ENCODE results near the gene ARHGEF10L.

The ARHGEF10L gene

DNA sequence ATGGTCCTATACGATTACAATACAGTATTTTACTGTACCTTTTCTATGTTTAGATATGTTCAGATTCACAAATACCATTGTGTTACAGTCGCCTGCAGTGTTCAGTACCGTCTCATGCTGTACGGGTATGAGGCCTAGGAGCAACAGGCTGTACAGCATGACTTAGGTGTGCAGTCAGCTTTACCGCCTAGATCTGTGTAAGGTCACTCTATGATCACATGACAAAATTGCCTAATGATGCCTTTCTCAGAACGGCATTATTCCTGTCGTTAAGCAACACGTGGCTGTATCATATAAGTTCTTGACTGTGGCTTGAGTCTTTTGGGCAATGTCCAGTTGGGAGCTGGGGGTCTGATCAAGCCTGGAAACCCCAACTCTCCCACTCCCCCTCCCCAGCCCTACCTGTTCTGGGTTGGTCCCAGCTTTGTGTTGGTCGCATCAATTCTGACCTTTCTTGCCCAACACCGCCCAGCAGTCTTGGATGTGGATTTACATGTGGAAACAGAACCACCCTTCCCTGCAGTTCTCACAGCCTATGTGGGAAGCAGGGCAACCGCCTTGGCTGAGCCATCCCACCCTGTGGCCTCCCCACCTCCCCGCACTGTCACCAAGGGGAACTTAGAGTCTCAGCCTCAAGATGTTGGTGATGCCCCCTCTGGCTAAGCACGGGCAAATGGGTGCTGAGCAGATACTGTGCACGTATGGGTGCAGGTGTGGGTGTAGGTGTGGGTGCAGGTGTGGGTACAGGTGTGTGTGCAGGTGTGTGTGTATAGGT, 135.4 kb downstream of the ARHGEF10L start:
- no peak for DNase-seq (ENCODE audit: low read depth)

- no peak for DNase-seq (ENCODE audit: low read depth)
Observed at GRCh38 chr1:17675744-17676143, 136.2 kb downstream of the ARHGEF10L start.

GRCh38 chr1:17676387-17677060, 137.0 kb downstream of the ARHGEF10L start:
- no peak for DNase-seq (ENCODE audit: low read depth)

DNA sequence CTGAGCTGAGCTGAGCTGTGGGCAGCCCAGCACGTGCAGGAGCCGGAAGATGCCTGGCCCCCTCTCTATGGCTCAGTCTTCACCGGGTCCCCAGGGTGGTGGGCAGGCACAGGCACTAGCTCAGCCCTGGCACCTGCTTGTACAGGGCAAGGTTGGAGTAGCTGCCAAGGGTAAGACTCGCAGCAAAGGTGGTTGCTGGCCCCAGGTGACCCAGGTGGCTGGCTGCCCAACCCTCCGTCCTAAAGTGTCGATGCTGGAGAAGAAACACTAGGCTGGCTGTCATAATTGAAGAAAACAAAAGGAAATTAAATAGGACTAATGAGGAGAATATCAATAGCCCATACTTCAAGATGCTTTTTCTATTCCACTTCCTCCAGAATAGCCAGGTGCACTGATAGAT, 138.5 kb downstream of the ARHGEF10L start:
- no peak for DNase-seq (ENCODE audit: low read depth)

- no peak for DNase-seq (ENCODE audit: low read depth)
Observed at GRCh38 chr1:17679856-17680255, 140.4 kb downstream of the ARHGEF10L start.

GRCh38 chr1:17680308-17680707, 140.8 kb downstream of the ARHGEF10L start:
- no peak for DNase-seq (ENCODE audit: low read depth)

DNA sequence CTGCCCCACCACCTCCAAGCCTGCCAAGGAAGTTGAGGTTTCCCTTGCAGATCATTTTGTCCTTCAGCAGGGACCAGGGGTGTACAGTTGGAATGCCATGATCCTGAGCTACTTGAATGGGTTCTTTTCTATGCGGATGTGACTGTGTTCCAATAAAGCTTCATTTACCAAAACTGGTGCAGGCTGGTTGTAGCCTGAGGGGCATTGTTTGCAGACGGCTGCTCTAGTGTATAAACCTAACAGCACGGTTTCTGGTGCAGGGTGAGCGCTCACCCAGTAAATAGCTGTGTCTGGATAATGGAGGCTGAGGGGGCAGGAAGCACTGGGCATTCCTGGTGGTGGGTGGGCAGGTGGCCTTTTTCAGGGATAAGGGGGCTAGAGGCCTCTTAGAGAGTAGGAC, 142.9 kb downstream of the ARHGEF10L start:
- no peak for DNase-seq (ENCODE audit: low read depth)

- no peak for DNase-seq (ENCODE audit: low read depth)
Observed at GRCh38 chr1:17683598-17683997, 144.1 kb downstream of the ARHGEF10L start.

DNA sequence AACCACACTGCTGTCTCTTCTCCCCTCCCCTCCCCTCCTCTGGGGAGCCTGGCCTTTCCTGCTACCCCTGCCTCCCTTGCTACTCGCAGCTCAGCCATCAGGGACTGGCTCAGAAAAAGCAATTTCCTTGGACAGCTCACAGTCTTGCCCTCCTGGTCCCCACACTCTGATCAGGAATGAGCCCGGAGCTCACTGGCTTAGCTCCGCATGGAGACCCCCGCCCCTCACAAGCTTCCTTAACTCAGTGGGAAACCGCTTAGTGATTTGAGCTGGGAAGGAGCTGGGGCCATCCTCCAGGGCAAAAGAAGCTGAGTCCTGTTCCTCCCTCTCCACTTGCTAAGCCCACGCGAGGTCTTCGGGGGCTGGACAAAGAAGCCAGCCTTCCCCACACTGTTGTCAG, 145.3 kb downstream of the ARHGEF10L start:
- DNase-seq (ENCODE audit: low read depth), result no peak

DNA sequence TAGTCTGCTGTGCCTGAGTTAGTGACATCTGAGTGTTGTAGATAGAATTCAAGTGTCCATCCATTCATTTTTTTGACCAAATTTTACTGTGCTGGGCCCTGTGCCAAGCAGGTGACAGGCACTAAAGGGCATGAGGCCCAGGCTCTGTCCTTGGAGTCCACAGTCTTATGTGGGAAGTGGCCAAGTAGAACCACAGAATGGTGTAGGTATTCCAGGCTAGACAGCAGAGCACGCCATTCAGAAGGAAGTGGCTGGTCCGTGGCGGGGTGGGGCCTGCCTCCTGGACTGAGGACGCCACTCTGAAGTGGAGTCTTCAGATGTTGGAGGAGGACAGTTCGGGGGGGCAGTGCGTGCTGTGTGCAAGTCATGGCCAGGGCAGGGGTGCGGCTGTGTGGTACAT, 146.8 kb downstream of the ARHGEF10L start:
- no peak for DNase-seq (ENCODE audit: low read depth)

DNA sequence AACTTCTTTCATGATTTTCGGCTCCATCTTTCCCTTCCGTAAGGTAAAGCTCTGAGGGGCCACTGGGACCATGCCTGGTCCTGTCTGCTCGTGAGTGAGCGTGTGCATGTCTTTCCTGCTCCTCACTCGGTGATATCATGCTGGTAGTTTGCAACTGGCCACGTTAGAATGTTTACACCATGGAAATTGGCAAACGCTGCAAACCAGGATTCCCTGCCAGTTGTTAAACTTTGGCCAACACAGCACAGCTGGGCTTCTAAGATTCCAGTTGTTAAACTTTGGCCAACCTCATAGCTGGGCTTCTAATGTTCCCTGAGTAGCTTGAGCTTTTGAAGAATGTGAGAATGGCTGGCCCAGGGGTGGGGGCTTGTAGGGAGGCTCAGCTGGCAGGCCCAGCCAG, 147.6 kb downstream of the ARHGEF10L start:
- no peak for DNase-seq (ENCODE audit: low read depth)

- DNase-seq (ENCODE audit: low read depth), result no peak
Observed at GRCh38 chr1:17688217-17688810, 148.8 kb downstream of the ARHGEF10L start.

- no peak for DNase-seq (ENCODE audit: low read depth)
Observed at GRCh38 chr1:17689011-17689410, 149.5 kb downstream of the ARHGEF10L start.

DNA sequence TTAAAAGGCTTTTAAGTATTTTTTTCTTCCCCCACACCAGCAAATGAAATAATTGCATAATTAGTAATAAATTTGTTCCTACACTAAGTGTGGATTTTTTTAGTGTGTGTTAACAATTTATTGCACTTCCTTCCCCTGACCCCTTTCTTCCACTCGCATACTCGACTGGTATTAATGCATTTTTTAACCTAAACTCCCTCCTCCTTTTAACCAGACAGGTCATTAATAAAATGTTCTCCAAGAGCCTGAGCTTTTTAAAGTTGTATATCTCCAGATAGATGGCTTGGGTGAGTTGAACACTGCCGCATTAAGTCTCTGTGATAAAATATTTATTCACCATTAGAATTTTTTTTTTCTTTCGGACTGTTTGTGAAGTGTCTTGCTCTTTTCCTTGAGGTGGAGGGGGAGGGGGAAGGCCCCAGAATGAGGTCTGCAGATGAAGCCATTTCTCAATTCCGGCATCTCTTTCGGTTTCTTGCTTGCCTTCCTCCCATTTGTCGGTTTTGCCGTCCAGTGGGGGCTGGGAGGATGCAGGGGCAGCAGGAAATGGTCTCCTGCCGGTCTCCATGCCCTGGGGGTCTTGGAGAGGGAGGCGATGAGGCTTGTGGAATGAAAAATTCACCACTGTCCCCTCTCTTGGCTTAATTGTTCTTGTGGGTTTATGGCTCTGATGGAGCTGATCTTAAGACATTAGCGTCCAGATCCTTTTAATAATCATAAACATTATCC, 151.6 kb downstream of the ARHGEF10L start:
- no peak for DNase-seq (ENCODE audit: low read depth)

- no peak for DNase-seq (ENCODE audit: low read depth)
Observed at GRCh38 chr1:17692645-17693044, 153.1 kb downstream of the ARHGEF10L start.

DNA sequence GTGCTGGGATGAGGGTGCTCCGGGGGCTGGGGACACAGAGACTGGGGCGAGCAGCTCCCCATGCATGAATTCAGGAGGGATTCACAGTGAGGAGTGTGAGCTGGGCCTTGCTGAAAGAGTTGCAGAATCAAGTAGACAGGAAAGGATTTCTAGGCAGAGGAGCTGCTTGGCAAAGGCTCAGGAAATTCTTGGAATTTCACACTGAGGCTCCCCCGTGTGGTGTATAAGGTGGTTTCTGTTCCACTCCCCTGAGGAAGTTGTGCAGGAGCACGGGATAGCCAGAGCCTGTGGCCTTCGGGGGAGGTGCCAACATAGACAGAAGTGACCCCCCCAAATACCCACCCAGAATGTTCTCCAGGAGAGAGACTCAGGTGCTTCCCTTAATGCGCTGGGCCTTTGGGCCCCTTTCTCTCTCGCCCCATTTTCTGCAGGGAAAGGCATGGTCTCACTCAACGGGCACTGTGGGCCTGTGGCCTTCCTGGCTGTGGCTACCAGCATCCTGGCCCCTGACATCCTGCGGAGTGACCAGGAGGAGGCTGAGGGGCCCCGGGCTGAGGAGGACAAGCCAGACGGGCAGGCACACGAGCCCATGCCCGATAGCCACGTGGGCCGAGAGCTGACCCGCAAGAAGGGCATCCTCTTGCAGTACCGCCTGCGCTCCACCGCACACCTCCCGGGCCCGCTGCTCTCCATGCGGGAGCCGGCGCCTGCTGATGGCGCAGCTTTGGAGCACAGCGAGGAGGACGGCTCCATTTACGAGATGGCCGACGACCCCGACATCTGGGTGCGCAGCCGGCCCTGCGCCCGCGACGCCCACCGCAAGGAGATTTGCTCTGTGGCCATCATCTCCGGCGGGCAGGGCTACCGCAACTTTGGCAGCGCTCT, 157.2 kb downstream of the ARHGEF10L start:
- no peak for DNase-seq (ENCODE audit: low read depth)

GRCh38 chr1:17697458-17697857, 158.0 kb downstream of the ARHGEF10L start:
- no peak for DNase-seq (ENCODE audit: low read depth)

- DNase-seq (ENCODE audit: low read depth), result no peak
Observed at GRCh38 chr1:17699581-17699980, 160.1 kb downstream of the ARHGEF10L start.

- DNase-seq (ENCODE audit: low read depth), result no peak
Observed at GRCh38 chr1:17700945-17701810, 161.7 kb downstream of the ARHGEF10L start.

DNA sequence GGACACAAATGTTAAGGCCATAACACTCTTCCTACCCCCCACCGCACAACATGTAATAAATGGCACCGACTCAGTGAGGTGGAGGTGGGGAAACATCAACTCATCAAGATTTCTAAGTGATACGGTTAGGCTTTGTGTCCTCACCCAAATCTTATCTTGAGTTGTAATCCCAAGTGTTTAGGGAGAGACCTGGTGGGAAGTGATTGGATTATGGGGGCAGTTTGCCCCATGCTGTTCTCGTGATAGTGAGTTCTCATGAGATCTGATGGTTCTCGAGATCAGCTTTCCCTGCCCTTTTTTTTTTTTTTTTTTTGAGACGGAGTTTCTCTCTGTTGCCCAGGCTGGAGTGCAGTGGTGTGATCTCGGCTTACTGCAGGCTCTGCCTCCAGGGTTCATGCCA, 164.7 kb downstream of the ARHGEF10L start:
- no peak for DNase-seq (ENCODE audit: low read depth)

DNA sequence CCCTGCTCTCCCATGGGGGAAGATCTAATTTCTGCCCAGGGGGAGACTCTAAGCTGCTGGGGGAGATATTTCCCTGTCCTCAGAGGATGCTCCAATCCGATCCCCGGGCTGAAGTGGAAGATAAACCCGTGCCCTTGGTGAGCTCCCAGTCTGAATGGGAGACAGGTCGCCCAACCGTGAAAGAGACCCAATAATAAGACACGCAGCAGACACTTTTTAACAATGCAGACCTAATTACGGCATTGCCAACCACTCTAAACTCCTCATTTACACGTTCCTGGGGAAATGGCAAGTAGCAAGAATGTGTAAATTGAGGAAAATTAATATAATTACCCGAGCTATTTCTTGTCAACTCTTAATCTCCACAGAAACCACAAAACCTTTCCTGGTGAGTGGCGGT, 166.9 kb downstream of the ARHGEF10L start:
- no peak for DNase-seq (ENCODE audit: low read depth)

All from CMK (cell line).